ENCODE data around the gene WDR46. TPM values are rescaled to one million over a fixed set of nuclear protein-coding genes. Genes with fewer than 3 reads are reported as not detected.

WDR46 gene
- total and polyA plus RNA-seq, 2 of the 8 experiments (the other 6 are each of a cell fraction or from before 2014, with no cell fraction given), result 69.7 to 91.0 TPM

GRCh38 chr6:33324125-33324524 is 35.1 kb upstream of the WDR46 start (continued):
- TF ChIP-seq EP300 (IDR thresholded peaks at IDR 0.05; ENCODE audit: borderline replicate concordance in 1 of 2, low read depth in 2 of 2, low read length in 2 of 2) (no peak), GTF2F1 (IDR thresholded peaks at IDR 0.05; ENCODE audit: borderline replicate concordance, low read depth, low read length) (no peak), BRCA1 (IDR thresholded peaks at IDR 0.05; ENCODE audit: low read depth, low read length) (no peak), PHF8 (conservative IDR thresholded peaks at IDR 0.05; ENCODE audit: low read depth, low read length) (no peak), RAD21 (IDR thresholded peaks at IDR 0.05 in 1 of 2, conservative IDR thresholded peaks at IDR 0.05 in 1 of 2; ENCODE audit: low read depth in 2 of 2, low read length in 2 of 2) (no peak), NANOG (IDR thresholded peaks at IDR 0.05; ENCODE audit: insufficient read depth, low read depth, low read length, poor library complexity, severe bottlenecking) (no peak)
